H9 (cell line): ENCODE measurements around the gene GPR108. TPM values are rescaled to one million over a fixed set of nuclear protein-coding genes. Genes with fewer than 3 reads are reported as not detected.

Experiments
- DNase-seq: peaks from one replicate; pipeline ENCODE4 v3.0.0-alpha.2; 2017
- H2AFZ ChIP-seq: one replicate; pipeline ENCODE4 v1.6.1; 2013; ENCODE audit warnings: mild to moderate bottlenecking, low read length, control low read depth, moderate library complexity
- H2AK5ac ChIP-seq: 2 replicates; pipeline ENCODE4 v1.6.1; 2013; ENCODE audit warnings: low read length, control low read depth, mixed read lengths; ENCODE audit not compliant: insufficient read length
- H2BK120ac ChIP-seq: one replicate; pipeline ENCODE4 v1.6.1; 2013; ENCODE audit warnings: low read depth, mild to moderate bottlenecking, low read length, control low read depth, inconsistent platforms; ENCODE audit not compliant: poor library complexity, severe bottlenecking
- H2BK12ac ChIP-seq: 2 replicates; pipeline ENCODE4 v1.6.1; 2013; ENCODE audit warnings: low read length, control low read depth, mixed read lengths, low read depth; ENCODE audit not compliant: insufficient read length
- H2BK15ac ChIP-seq: 2 replicates; pipeline ENCODE4 v1.6.1; 2013; ENCODE audit warnings: low read depth, low read length, control low read depth
- H2BK20ac ChIP-seq: one replicate; pipeline ENCODE4 v1.6.1; 2013; ENCODE audit warnings: low read depth, mild to moderate bottlenecking, low read length, control low read depth, inconsistent platforms; ENCODE audit not compliant: poor library complexity, severe bottlenecking
- H2BK5ac ChIP-seq: 2 replicates; pipeline ENCODE4 v1.6.1; 2013; ENCODE audit warnings: low read length, control low read depth, mixed read lengths; ENCODE audit not compliant: insufficient read length
- H3K14ac ChIP-seq: 2 replicates; pipeline ENCODE4 v1.6.1; 2013; ENCODE audit warnings: low read length, control low read depth; ENCODE audit not compliant: insufficient read depth
- H3K18ac ChIP-seq: 2 replicates; pipeline ENCODE4 v1.6.1; 2013; ENCODE audit warnings: low read depth, mild to moderate bottlenecking, mixed read lengths, low read length, control low read depth; ENCODE audit not compliant: insufficient read length
- H3K23ac ChIP-seq: 2 replicates; pipeline ENCODE4 v1.6.1; 2013; ENCODE audit warnings: low read length, control low read depth, mixed read lengths, low read depth; ENCODE audit not compliant: insufficient read length
- H3K23me2 ChIP-seq: 2 replicates; pipeline ENCODE4 v1.6.1; 2013; ENCODE audit warnings: low read depth, mild to moderate bottlenecking, mixed read lengths, low read length, control low read depth; ENCODE audit not compliant: insufficient read length, poor library complexity, severe bottlenecking
- H3K27ac ChIP-seq: 2 replicates; pipeline ENCODE4 v1.5.1; 2013; ENCODE audit warnings: low read length, control low read depth, mixed read lengths, low read depth; ENCODE audit not compliant: insufficient read length
- H3K27me3 ChIP-seq: 2 replicates; pipeline ENCODE4 v1.6.1; 2013; ENCODE audit warnings: low read length, control low read depth, inconsistent platforms; ENCODE audit not compliant: insufficient read depth
- H3K4ac ChIP-seq: 2 replicates; pipeline ENCODE4 v1.6.1; 2013; ENCODE audit warnings: low read depth, mild to moderate bottlenecking, control low read depth, inconsistent platforms, low read length, moderate library complexity
- H3K4me1 ChIP-seq: 2 replicates; pipeline ENCODE4 v1.6.1; 2013; ENCODE audit warnings: low read length, control low read depth, inconsistent platforms; ENCODE audit not compliant: insufficient read depth
- H3K4me2 ChIP-seq: 2 replicates; pipeline ENCODE4 v1.6.1; 2013; ENCODE audit warnings: low read length, control low read depth, mixed read lengths; ENCODE audit not compliant: insufficient read length, insufficient read depth
- H3K56ac ChIP-seq: 2 replicates; pipeline ENCODE4 v1.6.1; 2013; ENCODE audit warnings: low read depth, mild to moderate bottlenecking, mixed read lengths, low read length, control low read depth; ENCODE audit not compliant: insufficient read length
- H3K79me1 ChIP-seq: 2 replicates; pipeline ENCODE4 v1.6.1; 2013; ENCODE audit warnings: low read depth, mild to moderate bottlenecking, moderate library complexity, low read length, control low read depth, inconsistent platforms; ENCODE audit not compliant: insufficient read depth, poor library complexity, severe bottlenecking
- H3K79me2 ChIP-seq: 2 replicates; pipeline ENCODE4 v1.6.1; 2013; ENCODE audit warnings: low read length, control low read depth, inconsistent platforms; ENCODE audit not compliant: insufficient read depth
- H3K9ac ChIP-seq: 2 replicates; pipeline ENCODE4 v1.6.1; 2013; ENCODE audit warnings: low read length, control low read depth, mixed read lengths; ENCODE audit not compliant: insufficient read length; ENCODE audit errors: extremely low read depth
- H3K9me3 ChIP-seq: one replicate; pipeline ENCODE4 v1.6.1; 2013; ENCODE audit warnings: low read depth, low read length, inconsistent platforms; ENCODE audit not compliant: control insufficient read depth
- H3T11ph ChIP-seq: one replicate; pipeline ENCODE4 v1.6.1; 2013; ENCODE audit warnings: mild to moderate bottlenecking, low read length, control low read depth, inconsistent platforms
- H4K20me1 ChIP-seq: one replicate; pipeline ENCODE4 v1.6.1; 2013; ENCODE audit not compliant: control insufficient read depth, insufficient read length, insufficient read depth
- H4K5ac ChIP-seq: 2 replicates; pipeline ENCODE4 v1.6.1; 2013; ENCODE audit warnings: low read depth, mild to moderate bottlenecking, mixed read lengths, low read length, control low read depth; ENCODE audit not compliant: insufficient read length
- H4K8ac ChIP-seq: replicated peaks from 2 replicates; pipeline ENCODE4 v1.6.1; 2013; ENCODE audit warnings: low read length, control low read depth, mixed read lengths, low read depth; ENCODE audit not compliant: insufficient read length
- H4K91ac ChIP-seq: 2 replicates; pipeline ENCODE4 v1.6.1; 2013; ENCODE audit warnings: low read depth, mild to moderate bottlenecking, moderate library complexity, mixed read lengths, low read length, control low read depth; ENCODE audit not compliant: insufficient read length
- H3K27ac Mint-ChIP-seq, 3 experiments: 2 replicates in 2 of 3; 3 replicates in 1 of 3; pipeline ENCODE4 v1.8.0; 2020 to 2021; ENCODE audit warnings: mixed read lengths in 3 of 3, mild to moderate bottlenecking in 1 of 3, moderate library complexity in 1 of 3
- H3K27me3 Mint-ChIP-seq: 2 replicates; pipeline ENCODE4 v1.8.0; 2021; ENCODE audit warnings: low read depth, mild to moderate bottlenecking, moderate library complexity, mixed read lengths
- H3K36me3 Mint-ChIP-seq, 3 experiments: 2 replicates in 2 of 3; 3 replicates in 1 of 3; pipeline ENCODE4 v1.8.0; 2020 to 2021; ENCODE audit warnings: low read depth in 3 of 3, mixed read lengths in 3 of 3; ENCODE audit not compliant: insufficient read depth in 1 of 3
- H3K4me1 Mint-ChIP-seq, 2 experiments: 2 replicates each; pipeline ENCODE4 v1.8.0; 2020; ENCODE audit warnings: mixed read lengths in 2 of 2
- H3K4me3 Mint-ChIP-seq, 2 experiments: 2 replicates in 1 of 2; 3 replicates in 1 of 2; pipeline ENCODE4 v1.8.0; 2020 to 2021; ENCODE audit warnings: mild to moderate bottlenecking in 2 of 2, mixed read lengths in 2 of 2, moderate library complexity in 1 of 2
- H3K9me3 Mint-ChIP-seq, 2 experiments: 2 replicates in 1 of 2; 3 replicates in 1 of 2; pipeline ENCODE4 v1.8.0; 2020; ENCODE audit warnings: mild to moderate bottlenecking in 2 of 2, mixed read lengths in 2 of 2, moderate library complexity in 1 of 2
- WGBS: extraction: QIAGEN DNeasy Blood & Tissue Kit; methylation state at CpG from one replicate; pipeline ENCODE4 v1.1.7; 2013; ENCODE audit warnings: missing lambda C conversion rate, low lambda C conversion rate, mixed read lengths; ENCODE audit not compliant: insufficient read length; ENCODE audit errors: extremely low coverage; 5-methylcytosine and 5-hydroxymethylcytosine counted together
- total RNA-seq: library from RNA; stranded (reverse); gene quantifications from 2 replicates; pipeline ENCODE4 v1.2.1, GENCODE V29; 2021
- TF ChIP-seq, protein P1 (sequence below): fragments of 200-600 bp; sonication (generic); conservative IDR thresholded peaks from 3 replicates; pipeline ENCODE4 v1.8.0; 2021; ENCODE audit warnings: antibody characterized with exemption, mild to moderate bottlenecking

GPR108 gene
- total RNA-seq, 1 experiment from 2014 or later = 38.2 TPM

GRCh38 chr19:6739390-6739882 lies 2.1 kb upstream of the GPR108 start, which contains the start of gene TRIP10:
Gene TRIP10, plus strand, starts transcription at chr19:6739680. Its CDS starts 82 bp downstream, at chr19:6739762.
- Histone ChIP-seq H3K9me3 (no peaks in the 10 kb centered on the region), H2BK120ac (no peak within 1 kb of the TSS), H3K79me1 (no peaks in the 10 kb centered on the region), H2AFZ (no peak within 1 kb of the TSS), H3K4me1 (peaks cover 12% of the 10 kb centered on the region), H3K4me2 (peak within 1 kb of the TSS; percentile 79), H3K14ac (peak within 1 kb of the TSS; percentile 92), H4K91ac (no peak within 1 kb of the TSS), H2AK5ac (no peak within 1 kb of the TSS), H3K4ac (no peak within 1 kb of the TSS), H3K23ac (no peak within 1 kb of the TSS), H2BK12ac (no peak within 1 kb of the TSS), H3K79me2 (no peaks in the 10 kb centered on the region; the same call in 1 of the 2 replicates), H3K18ac (peak within 1 kb of the TSS; percentile 92), H2BK5ac (no peak within 1 kb of the TSS), H2BK20ac (no peak within 1 kb of the TSS), H4K5ac (no peak within 1 kb of the TSS), H3K23me2 (peaks cover 25% of the 10 kb centered on the region), H2BK15ac (peak within 1 kb of the TSS; percentile 57; the same call in 1 of the 2 replicates), H3K56ac (no peak within 1 kb of the TSS), H3K9ac (peak within 1 kb of the TSS; percentile 56), H3T11ph (peak within 1 kb of the TSS; percentile 62), H4K20me1 (no peaks in the 10 kb centered on the region), H3K27me3 (no peaks in the 10 kb centered on the region), H4K8ac (no peak within 1 kb of the TSS), H3K27ac (no peak within 1 kb of the TSS)
- Mint-ChIP-seq H3K27me3 (no peaks in the 10 kb centered on the region), H3K9me3 (no peaks in the 10 kb centered on the region), H3K27ac (peak within 1 kb of the TSS; percentile 85 to 95 (median 89)), H3K4me3 (peak within 1 kb of the TSS; percentile 88 to 97), H3K4me1 (peaks cover 55 to 69% of the 10 kb centered on the region in 2 experiments), H3K36me3 (peaks cover 19 to 24% (median 23%) of the 10 kb centered on the region in 3 experiments)
- no CpG with 5 or more reads among the region's 47 CpGs for WGBS
- peak; percentile 78 for DNase-seq
- TF ChIP-seq, protein P1, sequence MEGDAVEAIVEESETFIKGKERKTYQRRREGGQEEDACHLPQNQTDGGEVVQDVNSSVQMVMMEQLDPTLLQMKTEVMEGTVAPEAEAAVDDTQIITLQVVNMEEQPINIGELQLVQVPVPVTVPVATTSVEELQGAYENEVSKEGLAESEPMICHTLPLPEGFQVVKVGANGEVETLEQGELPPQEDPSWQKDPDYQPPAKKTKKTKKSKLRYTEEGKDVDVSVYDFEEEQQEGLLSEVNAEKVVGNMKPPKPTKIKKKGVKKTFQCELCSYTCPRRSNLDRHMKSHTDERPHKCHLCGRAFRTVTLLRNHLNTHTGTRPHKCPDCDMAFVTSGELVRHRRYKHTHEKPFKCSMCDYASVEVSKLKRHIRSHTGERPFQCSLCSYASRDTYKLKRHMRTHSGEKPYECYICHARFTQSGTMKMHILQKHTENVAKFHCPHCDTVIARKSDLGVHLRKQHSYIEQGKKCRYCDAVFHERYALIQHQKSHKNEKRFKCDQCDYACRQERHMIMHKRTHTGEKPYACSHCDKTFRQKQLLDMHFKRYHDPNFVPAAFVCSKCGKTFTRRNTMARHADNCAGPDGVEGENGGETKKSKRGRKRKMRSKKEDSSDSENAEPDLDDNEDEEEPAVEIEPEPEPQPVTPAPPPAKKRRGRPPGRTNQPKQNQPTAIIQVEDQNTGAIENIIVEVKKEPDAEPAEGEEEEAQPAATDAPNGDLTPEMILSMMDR = no peak
